Stimulated activated CD4-positive, alpha-beta T cell treated with anti-CD3 and anti-CD28 coated beads, Interleukin-12 subunit alpha, Interleukin-12 subunit beta, amount 100 ng/mL, for 48 hours (primary cell): Measurements from ENCODE around the gene MAN1C1.
"Not testable (repeated sequence)": the region's sequence is repeated elsewhere in the genome, so short reads cannot be mapped to it uniquely, and the experiment has no call there.

Experiments used
- DNase-seq, 3 donors: peaks; one replicate each; pipeline ENCODE4 v3.0.0-alpha.2; 2020; ENCODE audit warnings: low read depth in 2 of 3, low spot score in 1 of 3

The MAN1C1 gene

GRCh38 chr1:25732821-25733220 lies 116.2 kb downstream of the MAN1C1 start:
- DNase-seq: no peak

- no peak for DNase-seq
Observed at GRCh38 chr1:25733271-25733670, 116.7 kb downstream of the MAN1C1 start.

DNA sequence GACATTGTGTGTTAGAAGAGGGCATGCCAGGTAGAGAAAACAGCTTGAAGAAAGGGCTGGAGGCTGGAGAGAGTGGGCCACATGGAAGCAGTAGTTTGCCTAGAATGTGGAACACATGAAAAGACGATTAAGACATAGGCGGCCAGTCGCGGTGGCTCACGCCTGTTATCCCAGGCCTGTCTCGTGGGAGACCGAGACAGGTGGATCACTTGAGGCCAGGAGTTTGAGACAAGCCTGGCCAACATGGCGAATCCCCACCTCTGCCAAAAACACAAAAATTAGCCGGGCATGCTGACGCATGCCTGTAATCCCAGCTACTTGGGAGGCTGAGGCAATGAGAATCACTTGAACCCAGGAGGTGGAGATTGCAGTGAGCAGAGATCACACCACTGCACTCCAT lies 118.4 kb downstream of the MAN1C1 start:
- not testable (repeated sequence) for DNase-seq

GRCh38 chr1:25735956-25736529 lies 119.5 kb downstream of the MAN1C1 start:
- no peak for DNase-seq

DNA sequence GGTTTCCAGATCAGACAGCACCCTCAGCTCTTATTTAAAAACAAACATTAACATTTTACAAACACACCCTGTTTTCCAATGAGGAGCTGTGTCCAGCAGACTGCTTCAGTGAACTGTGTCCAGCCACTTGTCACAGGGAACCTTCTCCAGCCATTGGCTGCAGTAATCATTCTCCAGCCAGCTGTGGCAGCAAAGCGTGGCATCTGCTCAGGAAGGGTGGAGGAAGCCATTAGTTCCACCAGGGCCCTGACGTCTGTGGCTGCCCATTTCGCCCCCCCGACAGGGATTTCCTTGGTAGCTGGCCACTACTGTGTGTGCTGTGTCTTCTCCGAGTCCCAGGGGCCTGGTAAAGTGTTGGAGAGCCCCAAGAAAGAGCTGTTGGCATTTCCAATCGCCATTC lies 120.5 kb downstream of the MAN1C1 start:
- DNase-seq: no peak

DNA sequence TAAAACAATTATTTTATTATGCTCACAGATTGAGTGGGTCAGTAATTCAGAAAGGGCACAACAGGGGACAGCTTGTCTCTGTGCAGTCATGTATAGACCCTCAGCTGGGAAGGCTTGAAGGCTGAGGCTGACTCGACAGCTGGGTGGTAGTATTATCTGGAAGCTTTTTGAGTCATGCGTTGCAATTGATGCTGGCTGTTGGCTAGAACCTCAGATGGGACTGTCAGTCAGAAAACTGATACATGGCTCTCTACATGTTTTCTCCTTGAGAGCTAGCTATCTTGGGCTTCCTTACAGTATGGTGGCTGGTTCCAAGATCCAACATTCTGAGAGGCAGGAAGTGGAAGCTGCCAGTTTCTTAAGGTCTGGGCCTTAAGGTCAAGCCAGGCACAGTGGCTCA lies 121.9 kb downstream of the MAN1C1 start:
- no peak for DNase-seq

DNA sequence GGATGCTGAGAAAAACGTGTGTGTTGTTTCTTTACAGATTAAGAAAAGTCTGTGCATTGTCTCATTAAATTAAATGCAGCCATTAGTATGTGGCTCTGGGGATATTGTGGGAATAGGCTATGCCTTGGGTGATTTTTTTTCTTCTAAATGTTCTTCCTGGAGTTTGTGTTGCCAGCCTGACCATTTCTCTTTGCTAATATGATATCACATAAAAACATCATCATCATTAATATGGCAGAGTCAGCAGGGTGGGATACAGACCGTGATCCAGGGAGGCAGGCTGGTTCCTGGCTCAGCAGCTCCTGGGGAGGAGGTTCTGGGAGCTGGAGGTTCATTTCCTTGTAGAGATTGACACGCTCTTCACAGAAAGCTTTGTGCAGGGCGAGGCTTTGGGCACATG lies 122.8 kb downstream of the MAN1C1 start:
- no peak for DNase-seq

GRCh38 chr1:25740071-25740470 lies 123.5 kb downstream of the MAN1C1 start:
- DNase-seq: no peak

DNA sequence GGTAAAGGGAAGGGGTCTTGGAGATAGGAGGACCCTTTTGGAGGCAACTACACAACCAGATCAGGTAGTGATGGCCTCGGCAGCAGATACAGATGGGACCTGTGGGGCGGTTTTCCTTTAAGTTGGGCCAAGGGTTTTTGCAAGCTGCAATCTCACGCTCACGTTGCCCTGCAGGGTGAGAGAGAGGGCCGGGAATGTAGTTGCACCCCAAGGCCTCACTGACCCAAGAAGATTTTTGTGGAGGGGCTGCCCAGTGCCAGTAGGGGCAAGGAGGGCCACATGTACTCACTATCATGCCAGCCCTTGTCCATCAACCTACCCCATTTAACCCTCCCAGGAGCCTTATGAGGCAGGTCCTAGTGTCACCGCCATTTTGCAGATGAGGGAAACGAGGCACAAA lies 125.7 kb downstream of the MAN1C1 start:
- no peak for DNase-seq

- DNase-seq: no peak
Observed at GRCh38 chr1:25743164-25744139, 126.9 kb downstream of the MAN1C1 start.

DNA sequence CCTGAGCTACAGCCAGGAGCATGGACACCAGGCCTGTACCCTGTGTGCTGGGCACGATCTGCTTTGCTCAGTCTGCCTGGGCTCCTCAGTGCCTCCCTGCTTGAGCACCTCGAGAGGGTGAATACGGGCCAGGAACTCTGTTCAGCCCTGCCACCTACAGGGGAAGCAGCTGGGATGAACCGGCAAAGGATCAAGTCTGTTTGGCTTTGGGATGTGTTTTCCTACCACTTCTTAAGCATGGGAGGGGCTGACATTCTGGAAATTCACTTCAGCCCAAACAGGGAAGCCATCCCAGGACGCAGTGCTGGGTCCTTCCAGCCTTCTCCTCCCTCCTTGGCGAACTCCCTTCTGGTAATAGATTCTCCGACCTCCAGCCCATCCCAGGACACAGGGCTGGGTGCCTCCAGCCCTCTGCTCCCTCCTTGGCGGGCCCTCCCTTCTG lies 127.6 kb downstream of the MAN1C1 start:
- no peak for DNase-seq

DNA sequence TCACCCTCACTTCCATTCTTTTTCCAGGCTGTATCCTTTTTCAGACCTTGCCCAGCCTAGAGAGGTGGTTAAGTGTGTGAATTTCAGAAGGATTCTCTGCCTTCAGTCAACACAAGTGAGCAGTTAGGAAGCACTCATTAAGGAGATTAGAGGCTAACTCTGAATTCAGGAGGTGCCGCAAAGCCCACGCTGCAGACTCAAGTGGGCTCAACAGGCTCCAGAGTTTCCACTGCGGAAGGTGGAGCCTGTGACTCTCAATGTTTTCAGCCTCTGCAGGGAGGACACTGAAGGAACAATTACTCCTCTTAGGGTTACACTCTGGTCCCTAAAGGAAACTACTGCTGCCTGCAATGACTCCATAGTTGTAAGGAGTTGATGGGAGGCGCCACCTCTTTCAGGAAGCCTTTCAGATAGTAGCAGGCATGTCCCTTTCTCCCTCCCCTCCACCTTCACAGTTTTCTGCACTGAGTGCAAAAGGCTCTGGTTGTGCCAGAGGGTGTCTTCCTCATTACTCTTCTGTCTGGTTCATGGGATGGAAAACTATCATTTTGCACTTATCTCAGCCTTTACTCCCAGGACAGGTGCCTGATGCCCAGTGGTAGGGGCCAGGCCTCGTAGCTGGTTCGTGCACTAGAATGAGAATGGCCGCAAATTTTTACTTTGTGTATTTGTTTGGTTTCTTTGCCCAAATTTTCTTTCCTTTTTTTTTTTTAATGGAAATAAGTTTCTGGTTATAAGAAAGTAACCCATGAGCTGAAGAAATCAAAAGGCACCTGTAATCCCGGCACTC lies 128.2 kb downstream of the MAN1C1 start:
- no peak for DNase-seq

DNA sequence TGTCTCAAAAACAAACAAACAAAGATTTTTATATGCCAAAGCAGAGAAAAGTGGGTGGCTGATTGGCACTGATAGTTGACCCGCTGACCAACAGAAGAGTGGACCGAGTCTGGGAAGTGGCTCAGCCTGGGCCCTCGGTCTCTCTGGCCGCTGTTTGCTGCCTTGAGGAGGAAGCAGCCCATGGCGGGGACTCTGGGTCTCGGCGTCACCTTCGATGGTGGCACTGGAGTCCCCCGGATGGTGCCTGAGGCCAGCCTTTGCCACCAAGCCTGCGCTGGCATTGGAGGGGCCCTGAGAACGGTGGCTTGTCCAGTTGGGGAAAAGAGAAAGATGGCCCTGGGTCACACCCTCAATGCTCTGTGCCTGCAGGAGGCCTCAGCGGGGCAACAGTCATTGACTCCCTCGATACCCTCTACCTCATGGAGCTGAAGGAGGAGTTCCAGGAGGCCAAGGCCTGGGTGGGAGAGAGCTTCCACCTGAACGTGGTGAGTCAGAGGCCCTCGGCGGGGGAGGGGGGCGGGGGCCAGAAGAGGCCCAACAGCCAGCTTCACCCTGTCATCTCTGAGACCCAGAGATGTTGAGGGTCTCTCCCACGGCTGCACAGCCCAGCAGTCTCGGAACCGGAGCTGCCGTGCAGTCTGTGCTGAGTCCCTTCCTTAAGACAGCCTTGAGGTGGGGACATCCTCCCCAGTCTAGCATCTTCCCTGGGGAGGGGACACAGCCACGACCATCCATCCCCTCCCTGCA lies 129.9 kb downstream of the MAN1C1 start:
- no peak for DNase-seq

DNA sequence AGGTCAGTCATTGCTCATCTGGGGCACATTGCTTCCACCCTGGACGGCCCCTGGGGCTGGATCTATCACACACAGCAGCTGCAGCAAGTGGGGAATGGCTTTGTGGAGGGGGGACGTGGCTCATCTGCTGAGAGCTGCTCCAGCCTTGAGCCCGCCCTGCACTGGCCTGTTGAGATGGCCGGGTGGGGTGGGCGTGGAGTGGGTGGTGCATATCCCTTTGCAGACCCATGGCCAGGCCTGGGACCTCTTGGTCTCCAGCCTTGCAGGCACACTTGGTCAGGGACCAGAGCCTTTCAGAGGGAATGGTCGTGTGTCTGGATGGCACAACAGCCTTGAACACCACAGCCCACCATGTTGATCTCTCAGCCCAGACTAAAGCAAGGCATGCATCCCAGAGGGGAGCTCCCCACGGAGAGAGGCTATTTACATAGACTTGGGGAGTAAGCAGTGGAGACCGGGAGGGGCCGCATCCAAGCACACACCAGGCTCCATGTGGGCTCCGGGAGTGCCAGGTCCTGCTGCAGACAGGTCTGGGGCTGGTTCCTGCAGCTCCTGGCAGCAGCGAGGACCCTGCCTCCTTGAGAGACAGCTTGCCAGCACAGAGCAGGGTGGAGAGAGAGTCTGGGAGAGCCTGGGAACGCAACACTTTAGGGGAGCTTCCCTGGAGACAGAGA lies 130.6 kb downstream of the MAN1C1 start:
- DNase-seq: no peak

GRCh38 chr1:25748531-25749205 lies 132.1 kb downstream of the MAN1C1 start:
- DNase-seq: no peak

DNA sequence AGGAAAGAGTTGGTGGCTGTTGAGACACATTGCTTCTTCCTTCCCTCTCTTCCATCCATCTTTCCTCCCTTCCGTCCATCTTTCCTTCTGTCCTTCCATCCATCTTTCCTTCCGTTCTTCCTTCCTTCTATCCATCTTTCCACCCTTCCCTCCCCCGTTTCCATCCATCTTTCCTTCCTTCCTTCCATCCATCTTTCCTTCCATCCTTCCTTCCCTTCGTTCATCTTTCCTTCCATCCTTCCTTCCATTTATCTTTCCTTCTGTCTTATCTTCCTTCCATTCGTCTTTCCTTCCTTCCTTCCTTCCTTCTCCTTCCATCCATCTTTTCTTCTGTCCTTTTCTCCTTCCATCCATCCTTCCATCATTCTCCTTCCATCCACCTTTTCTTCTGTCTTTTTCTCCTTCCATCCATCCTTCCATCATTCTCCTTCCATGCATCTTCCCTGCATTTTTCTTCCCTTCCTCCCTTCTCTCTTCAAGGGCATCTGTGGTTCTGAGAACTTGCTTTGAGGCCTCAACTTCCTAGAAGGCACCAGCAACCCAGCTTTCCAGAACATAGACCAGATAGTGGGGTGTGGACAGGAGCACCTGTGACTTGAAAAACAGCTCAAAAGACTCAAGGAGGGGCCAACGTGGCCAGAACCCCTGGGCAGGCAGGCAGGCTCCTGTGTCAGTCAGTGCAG lies 134.5 kb downstream of the MAN1C1 start:
- no peak for DNase-seq

GRCh38 chr1:25754470-25755181 lies 138.0 kb downstream of the MAN1C1 start:
- DNase-seq: no peak

DNA sequence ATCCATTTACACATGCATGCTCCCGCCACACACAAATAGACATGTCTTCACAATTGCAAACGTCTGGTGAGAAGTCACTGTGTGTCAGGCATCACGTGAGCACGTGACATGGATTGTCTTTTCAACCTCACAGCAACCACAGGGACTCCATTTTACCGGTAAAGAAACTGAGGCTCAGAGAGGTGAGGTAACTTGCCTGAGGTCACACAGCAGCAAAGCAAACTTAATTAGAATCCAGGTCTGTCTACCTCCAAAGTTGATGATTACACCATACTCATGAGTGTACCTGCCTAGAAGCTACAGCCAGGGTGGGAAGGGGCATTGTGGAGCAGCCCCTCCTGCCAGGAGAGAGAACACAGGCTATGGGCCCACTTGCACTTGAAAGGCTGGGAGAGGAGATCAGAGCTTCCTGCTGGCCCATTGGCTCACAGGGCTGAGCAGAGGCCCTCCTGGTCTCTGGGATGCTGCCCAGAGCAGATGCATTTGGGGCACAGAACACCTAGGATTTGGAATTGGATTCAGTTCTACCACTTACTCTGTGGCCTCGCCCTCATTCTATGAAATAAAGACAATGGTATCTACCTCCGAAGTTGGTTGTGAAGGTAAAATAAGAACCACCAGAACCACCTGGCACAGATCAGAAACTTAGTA lies 139.0 kb downstream of the MAN1C1 start:
- no peak for DNase-seq
